NCI-H446 (cell line): ENCODE results near the gene C11orf65.
"Not testable (repeated sequence)": the region's sequence is repeated elsewhere in the genome, so short reads cannot be mapped to it uniquely, and the experiment has no call there.

ENCODE experiments used
- DNase-seq, 2 experiments: peaks; one replicate each; lab custom pipeline; 2025; lab: John Stamatoyannopoulos, UW

C11orf65 gene

GRCh38 chr11:108472681-108473080 lies 5.4 kb upstream of the C11orf65 start:
- no peak for DNase-seq

DNA sequence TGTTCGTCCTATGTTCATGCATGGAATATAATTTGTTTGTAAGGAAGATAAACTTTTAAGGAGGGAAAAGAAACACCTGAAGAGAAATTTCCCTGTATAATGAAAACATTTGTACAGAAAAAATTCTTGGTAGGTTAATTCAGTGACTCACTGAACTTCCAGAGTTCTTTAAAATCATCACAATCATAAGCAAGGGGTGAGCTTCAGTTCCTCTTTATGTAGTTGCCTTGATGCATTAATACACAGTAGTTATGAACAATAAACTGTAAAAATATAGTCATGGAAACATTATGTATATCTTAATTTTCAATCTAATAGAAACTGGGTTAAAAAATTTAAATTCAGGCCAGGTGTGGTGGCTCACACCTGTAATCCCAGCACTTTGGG lies 1.1 kb upstream of the C11orf65 start:
- DNase-seq, result no peak

DNA sequence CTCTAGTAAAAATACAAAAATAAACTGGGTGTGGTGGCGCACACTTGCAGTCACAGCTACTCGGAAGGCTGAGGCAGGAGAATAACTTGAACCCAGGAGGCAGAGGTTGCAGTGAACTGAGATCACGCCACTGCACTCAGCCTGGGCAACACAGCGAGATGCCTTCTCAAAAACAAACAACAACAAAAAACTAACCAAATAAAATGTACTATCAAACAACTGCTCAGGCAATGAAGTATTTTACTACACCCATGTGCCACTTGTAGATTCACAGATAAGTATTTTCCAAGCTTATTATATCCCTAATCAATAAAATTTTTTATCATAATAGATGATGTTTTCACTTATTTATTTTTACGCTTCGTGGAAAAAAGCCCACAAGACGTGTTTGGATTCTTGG lies 924 bp downstream of the C11orf65 start:
- DNase-seq, result no peak

- no peak for DNase-seq
Measured at GRCh38 chr11:108453207-108453835, 14.0 kb downstream of the C11orf65 start.

GRCh38 chr11:108441445-108441844 lies 25.9 kb downstream of the C11orf65 start:
- not testable (repeated sequence) for DNase-seq

DNA sequence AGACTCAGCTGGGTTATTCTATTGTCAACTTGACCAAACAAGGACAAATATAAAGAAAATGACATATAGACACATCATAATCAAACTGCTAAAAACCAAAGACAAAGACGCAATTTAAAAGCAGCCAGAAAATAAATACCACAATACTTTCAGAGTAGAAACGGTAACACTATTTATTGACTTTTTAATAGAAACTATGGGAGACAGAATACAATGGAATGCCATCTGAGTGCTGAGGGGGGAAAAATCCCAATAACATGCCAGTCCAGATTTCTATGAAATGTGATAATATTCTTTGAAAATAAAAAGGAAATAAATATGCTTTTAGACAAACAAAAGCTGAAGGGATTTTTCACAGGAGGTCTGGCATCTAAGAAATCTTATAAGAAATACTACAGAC lies 30.7 kb downstream of the C11orf65 start:
- DNase-seq, result no peak

GRCh38 chr11:108435066-108435465 lies 32.3 kb downstream of the C11orf65 start:
- no peak for DNase-seq

GRCh38 chr11:108432783-108433182 lies 34.5 kb downstream of the C11orf65 start:
- no peak for DNase-seq

- no peak for DNase-seq
Measured at GRCh38 chr11:108431997-108432396, 35.3 kb downstream of the C11orf65 start.

DNA sequence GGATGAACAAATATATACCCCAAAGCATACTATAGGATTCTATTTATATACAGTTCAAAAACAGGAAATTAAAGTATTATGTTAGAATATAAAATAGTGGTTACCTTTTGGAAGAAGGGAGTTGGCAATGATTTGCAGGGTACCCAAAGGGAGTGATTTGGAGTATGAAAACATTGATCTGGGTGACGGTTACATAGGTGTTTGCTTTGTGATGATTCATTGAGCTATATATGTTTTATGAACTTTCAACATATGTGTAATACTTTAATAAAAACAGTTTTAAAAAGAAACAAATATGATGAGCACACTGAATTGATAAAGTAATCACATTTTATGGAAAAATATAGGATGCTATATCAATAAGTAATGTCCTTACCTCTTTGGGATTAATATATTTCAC lies 36.0 kb downstream of the C11orf65 start:
- no peak for DNase-seq

DNA sequence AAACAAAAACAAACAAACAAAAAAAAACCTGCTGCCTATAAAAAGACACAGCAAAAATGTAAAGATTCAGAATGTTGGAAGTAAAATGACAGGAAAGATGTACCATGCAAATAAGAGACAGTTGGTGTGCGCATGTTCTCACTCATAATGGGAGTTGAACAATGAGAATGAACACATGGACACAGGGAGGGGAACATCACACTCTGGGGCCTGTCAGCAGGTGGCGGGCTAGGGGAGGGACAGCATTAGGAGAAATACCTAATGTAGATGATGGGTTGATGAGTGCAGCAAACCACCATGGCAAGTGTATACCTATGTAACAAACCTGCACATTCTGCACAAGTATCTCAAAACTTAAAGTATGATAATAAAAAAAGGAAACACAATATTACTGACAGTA lies 49.8 kb downstream of the C11orf65 start:
- DNase-seq, result peak in 1 of 2 experiments; percentile 3

GRCh38 chr11:108414958-108415357 lies 52.4 kb downstream of the C11orf65 start:
- no peak for DNase-seq

DNA sequence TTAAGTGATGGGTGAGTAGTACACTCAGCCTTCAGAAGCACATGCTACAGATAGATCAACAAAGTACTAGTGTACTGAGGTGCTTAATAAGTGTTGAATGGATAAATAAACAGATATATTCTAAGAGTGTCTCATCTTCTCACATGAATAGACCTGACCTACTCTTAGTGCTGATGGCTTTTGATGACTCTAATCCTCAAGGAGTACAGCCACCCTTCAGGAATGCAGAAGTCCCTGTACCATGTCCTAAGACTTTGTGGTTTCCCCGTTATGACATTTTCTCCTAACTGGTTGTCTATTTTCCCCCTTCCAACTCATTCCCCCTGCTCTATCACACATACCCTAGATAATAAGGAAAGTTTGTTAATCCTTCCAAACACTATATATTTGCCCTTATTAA lies 61.6 kb downstream of the C11orf65 start:
- DNase-seq, result no peak

GRCh38 chr11:108403052-108403451 lies 64.3 kb downstream of the C11orf65 start:
- no peak for DNase-seq

- DNase-seq, result no peak
Measured at GRCh38 chr11:108402241-108402640, 65.1 kb downstream of the C11orf65 start.

DNA sequence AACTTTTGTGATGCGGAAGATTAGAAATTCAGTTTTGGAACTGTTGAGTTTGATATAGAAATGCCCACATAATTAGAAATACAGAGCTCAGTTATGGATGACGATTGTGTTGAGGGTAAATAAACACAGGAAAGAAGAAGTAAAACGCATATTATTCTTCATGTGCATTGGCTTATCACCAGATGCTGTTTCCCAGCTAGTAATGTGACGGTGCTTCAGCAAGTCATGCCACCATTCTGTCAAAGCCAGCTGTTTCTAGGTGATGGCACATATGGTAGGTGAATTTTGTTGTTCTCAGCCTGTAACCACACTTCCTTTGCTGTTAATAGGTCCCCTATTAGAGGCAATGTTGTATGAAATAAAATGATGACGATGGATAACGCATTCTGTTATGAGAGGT lies 68.9 kb downstream of the C11orf65 start:
- no peak for DNase-seq

- not testable (repeated sequence) for DNase-seq
Measured at GRCh38 chr11:108396672-108397071, 70.7 kb downstream of the C11orf65 start.

- no peak for DNase-seq
Measured at GRCh38 chr11:108394744-108395284, 72.5 kb downstream of the C11orf65 start.

DNA sequence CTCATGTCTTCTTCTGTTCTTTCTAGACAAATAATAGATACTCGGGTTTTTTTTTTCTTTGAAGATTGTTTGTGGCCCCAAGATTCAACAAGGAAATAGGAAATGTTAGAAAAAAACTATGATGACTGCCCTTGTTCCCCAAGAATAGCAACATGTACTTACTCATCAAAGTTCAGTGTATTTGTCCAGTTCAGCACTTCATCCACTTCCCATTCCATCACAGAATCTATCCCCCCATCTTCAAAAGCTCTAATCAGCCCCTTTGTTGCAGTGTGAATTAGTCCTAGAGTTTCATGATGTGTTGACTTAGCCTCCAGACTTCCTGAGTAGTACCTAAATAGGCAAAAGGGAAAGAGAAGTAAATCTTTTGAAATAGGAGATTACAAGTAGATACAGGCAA lies 74.3 kb downstream of the C11orf65 start:
- DNase-seq, result no peak

- no peak for DNase-seq
Measured at GRCh38 chr11:108392353-108392752, 75.0 kb downstream of the C11orf65 start.

DNA sequence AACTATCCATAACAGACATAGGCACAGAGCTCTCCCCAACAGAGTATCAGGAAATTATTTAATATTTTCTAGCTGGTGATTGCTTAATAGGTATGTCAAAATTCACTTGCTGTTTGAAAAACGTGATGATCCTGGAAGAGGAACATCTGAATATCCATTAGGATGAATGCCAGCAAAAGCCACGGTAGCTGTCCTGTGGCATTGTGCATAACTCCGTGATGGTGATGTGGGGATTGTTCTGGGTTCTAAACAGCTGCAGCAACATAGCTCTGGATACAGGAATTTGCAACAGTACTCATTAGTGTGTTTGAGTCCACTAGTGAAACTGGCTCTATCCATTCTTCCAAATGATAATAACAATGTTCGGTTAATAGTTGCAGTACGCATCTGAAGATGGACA lies 78.8 kb downstream of the C11orf65 start:
- no peak for DNase-seq

- DNase-seq, result not testable (repeated sequence)
Measured at GRCh38 chr11:108373505-108373904, 93.8 kb downstream of the C11orf65 start.

DNA sequence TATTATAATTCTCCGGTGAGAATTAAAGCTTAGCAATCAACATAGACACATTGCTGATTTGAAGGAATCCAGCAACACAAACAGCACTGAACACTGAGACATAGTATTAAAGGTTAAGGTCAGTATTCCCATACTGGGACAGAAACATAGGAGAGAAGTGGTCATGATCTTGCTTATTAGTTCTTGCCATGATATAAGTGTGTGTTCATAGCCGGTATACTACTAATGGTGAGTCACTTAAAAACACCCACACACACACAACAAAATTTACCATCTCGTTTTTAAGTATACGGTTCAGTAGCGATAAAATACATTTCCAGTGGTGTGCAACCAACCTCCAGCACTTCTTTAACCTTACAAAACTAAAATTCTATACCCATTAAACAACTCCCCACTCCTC lies 96.3 kb downstream of the C11orf65 start:
- DNase-seq, result no peak

GRCh38 chr11:108370315-108370714 lies 97.0 kb downstream of the C11orf65 start:
- no peak for DNase-seq
